H1 (cell line): ENCODE results near the gene DCTPP1.

ENCODE experiments used
- CTCF ChIP-seq, 3 experiments: IDR thresholded peaks; 1 replicate in 2 of 3; 2 replicates in 1 of 3; pipeline versions ENCODE4 v1.5.1 to v1.6.1; 2011; ENCODE audit warnings: low read length in 3 of 3, mild to moderate bottlenecking in 3 of 3, inconsistent platforms in 2 of 3, low read depth in 1 of 3, moderate library complexity in 1 of 3; ENCODE audit not compliant: insufficient read depth in 1 of 3; ENCODE audit errors: control extremely low read depth in 1 of 3
- EZH2 ChIP-seq: fragments of 200-600 bp; sonication (generic); IDR thresholded peaks from 2 replicates; pipeline ENCODE4 v1.7.1; 2012; ENCODE audit warnings: low read depth, mild to moderate bottlenecking, moderate library complexity, low read length, inconsistent platforms; ENCODE audit not compliant: severe bottlenecking
- RXRA ChIP-seq: IDR thresholded peaks from 2 replicates; pipeline ENCODE4 v1.6.1; 2011; ENCODE audit warnings: low read depth, mild to moderate bottlenecking, low read length, moderate library complexity; ENCODE audit not compliant: insufficient read depth
- ZNF274 ChIP-seq: IDR thresholded peaks from 2 replicates; pipeline ENCODE4 v1.7.0; 2012; ENCODE audit warnings: low read length, borderline replicate concordance; ENCODE audit errors: extremely low read depth

- no peak for TF ChIP-seq RXRA
- TF ChIP-seq CTCF (IDR thresholded peaks at IDR 0.05; ENCODE audit: control extremely low read depth in 1 of 3, insufficient read depth in 1 of 3, low read depth in 1 of 3, low read length in 3 of 3), result no peak
- no peak for TF ChIP-seq ZNF274
- TF ChIP-seq EZH2, result no peak
Observed at GRCh38 chr16:30401768-30402425, 27.9 kb downstream of the DCTPP1 start.
